Lung microvascular endothelial cell (primary cell): ENCODE results near the gene RBBP4. TPM values are rescaled to one million over a fixed set of nuclear protein-coding genes. Genes with fewer than 3 reads are reported as not detected.
"Not testable (repeated sequence)": the region's sequence is repeated elsewhere in the genome, so short reads cannot be mapped to it uniquely, and the experiment has no call there.

ENCODE experiments used
- DNase-seq, 2 donors: peaks; one replicate each; pipeline versions ENCODE4 v3.0.0 to v3.0.0-alpha.2; 2010; ENCODE audit warnings: low read depth in 2 of 2
- total RNA-seq: library from RNA; depleted of rRNA; stranded (reverse); fragments of >200 nt; gene quantifications from 2 replicates; pipeline ENCODE4 v1.2.1, GENCODE V29; 2014

Gene RBBP4
- total RNA-seq: 78.7 and 86.3 TPM in 2 replicates

- peak; percentile 99 for DNase-seq
Measured at GRCh38 chr1:32650752-32651460, at the start of gene RBBP4. Gene RBBP4 (plus strand): TSS chr1:32651208. CDS start chr1:32651307, 99 bp downstream.

GRCh38 chr1:32605711-32606424 lies 45.1 kb upstream of the RBBP4 start:
- no peak for DNase-seq

- no peak for DNase-seq
Measured at GRCh38 chr1:32606565-32607371, 44.2 kb upstream of the RBBP4 start.

- DNase-seq: no peak
Measured at GRCh38 chr1:32609180-32609579, 41.8 kb upstream of the RBBP4 start.

GRCh38 chr1:32611859-32612188 lies 39.2 kb upstream of the RBBP4 start:
- no peak for DNase-seq

GRCh38 chr1:32612189-32612881 lies 38.7 kb upstream of the RBBP4 start:
- DNase-seq: peak; percentile 84 to 85

GRCh38 chr1:32613472-32613871 lies 37.5 kb upstream of the RBBP4 start:
- no peak for DNase-seq

GRCh38 chr1:32618673-32619221 lies 32.3 kb upstream of the RBBP4 start:
- peak; percentile 7 to 11 for DNase-seq

- DNase-seq: peak; percentile 46 to 71
Measured at GRCh38 chr1:32619701-32620485, 31.1 kb upstream of the RBBP4 start.

- DNase-seq: no peak
Measured at GRCh38 chr1:32622205-32622604, 28.8 kb upstream of the RBBP4 start.

GRCh38 chr1:32622806-32623681 lies 28.0 kb upstream of the RBBP4 start:
- DNase-seq: no peak

GRCh38 chr1:32623775-32624174 lies 27.2 kb upstream of the RBBP4 start:
- no peak for DNase-seq

- DNase-seq: no peak
Measured at GRCh38 chr1:32626176-32626575, 24.8 kb upstream of the RBBP4 start.

GRCh38 chr1:32627596-32628162 lies 23.3 kb upstream of the RBBP4 start:
- no peak for DNase-seq

- DNase-seq: not testable (repeated sequence)
Measured at GRCh38 chr1:32630173-32630572, 20.8 kb upstream of the RBBP4 start.

- DNase-seq: no peak
Measured at GRCh38 chr1:32632829-32633228, 18.2 kb upstream of the RBBP4 start.

GRCh38 chr1:32635508-32636277 lies 15.3 kb upstream of the RBBP4 start:
- DNase-seq: no peak

- no peak for DNase-seq
Measured at GRCh38 chr1:32636914-32637645, 13.9 kb upstream of the RBBP4 start.
